WI38 (cell line): Measurements from ENCODE around the gene FSIP1.

Source experiments
- H3K4me3 ChIP-seq: 2 replicates; pipeline ENCODE4 v1.5.1; 2011; ENCODE audit warnings: low read depth, mild to moderate bottlenecking, control low read depth, low read length
- TF ChIP-seq, protein P1 (sequence below): IDR thresholded peaks from 2 replicates; pipeline ENCODE4 v1.5.1; 2012; ENCODE audit warnings: low read depth, mild to moderate bottlenecking, control low read depth, low read length

FSIP1 gene

DNA sequence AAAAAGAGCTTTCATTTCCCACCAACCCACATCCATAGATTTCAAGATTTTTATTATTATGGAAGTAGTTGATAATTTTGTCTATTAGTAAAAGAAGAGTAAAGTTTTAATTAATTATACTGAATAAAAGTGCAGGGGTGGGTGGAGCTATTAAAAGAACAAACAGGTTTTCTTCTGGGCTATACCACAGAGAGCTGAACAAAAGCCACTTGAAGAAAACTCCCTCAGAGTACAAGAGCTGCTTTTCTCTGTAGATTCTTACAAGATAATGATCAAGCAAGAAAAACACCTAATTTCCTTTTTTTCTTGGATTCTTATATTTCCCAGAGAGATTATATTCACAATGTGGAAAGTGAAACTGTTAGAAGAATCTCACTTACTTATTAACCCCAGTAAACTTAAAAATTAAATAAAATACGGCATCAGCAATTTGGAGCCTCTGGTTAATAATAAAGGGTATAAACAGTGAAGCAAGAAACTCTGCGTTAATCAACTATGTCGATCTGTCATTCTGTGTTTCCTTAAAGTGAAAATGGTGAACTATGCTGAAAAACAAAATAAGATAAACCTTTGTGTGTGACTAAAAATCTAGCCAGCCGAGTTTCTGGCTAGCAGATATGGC lies 116.9 kb downstream of the FSIP1 start:
- TF ChIP-seq, protein P1, sequence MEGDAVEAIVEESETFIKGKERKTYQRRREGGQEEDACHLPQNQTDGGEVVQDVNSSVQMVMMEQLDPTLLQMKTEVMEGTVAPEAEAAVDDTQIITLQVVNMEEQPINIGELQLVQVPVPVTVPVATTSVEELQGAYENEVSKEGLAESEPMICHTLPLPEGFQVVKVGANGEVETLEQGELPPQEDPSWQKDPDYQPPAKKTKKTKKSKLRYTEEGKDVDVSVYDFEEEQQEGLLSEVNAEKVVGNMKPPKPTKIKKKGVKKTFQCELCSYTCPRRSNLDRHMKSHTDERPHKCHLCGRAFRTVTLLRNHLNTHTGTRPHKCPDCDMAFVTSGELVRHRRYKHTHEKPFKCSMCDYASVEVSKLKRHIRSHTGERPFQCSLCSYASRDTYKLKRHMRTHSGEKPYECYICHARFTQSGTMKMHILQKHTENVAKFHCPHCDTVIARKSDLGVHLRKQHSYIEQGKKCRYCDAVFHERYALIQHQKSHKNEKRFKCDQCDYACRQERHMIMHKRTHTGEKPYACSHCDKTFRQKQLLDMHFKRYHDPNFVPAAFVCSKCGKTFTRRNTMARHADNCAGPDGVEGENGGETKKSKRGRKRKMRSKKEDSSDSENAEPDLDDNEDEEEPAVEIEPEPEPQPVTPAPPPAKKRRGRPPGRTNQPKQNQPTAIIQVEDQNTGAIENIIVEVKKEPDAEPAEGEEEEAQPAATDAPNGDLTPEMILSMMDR, result no peak

DNA sequence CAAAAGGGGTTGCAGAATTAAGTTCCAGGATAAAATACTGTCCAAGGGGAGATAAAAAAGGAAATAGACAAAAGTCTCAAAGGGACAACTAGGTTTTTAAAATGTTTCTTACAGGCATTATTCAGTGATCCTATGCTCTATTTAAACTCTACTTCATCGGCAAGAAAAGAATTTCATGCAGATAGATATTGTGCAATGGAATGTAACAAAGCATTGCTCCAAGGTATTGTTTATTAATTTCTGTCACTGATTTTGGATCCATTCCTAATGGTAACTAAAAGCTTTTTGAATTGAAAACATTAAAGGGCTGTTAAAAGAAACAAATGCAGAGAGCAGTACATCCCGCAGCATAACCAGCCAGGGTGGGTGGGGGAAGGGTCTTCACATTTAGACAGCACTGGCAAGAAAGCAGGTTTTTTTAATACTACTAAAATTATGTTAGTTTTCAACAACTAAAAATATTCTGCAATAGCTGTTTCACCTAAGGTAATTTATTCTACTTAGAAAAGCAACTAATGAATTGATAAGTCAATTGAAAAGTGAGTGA lies 118.9 kb downstream of the FSIP1 start:
- TF ChIP-seq, protein P1, result no peak
- no peak overlapping the region for H3K4me3 ChIP-seq

More for the DNA sequence above, 116.9 kb downstream of the FSIP1 start:
- no peak overlapping the region for H3K4me3 ChIP-seq

DNA sequence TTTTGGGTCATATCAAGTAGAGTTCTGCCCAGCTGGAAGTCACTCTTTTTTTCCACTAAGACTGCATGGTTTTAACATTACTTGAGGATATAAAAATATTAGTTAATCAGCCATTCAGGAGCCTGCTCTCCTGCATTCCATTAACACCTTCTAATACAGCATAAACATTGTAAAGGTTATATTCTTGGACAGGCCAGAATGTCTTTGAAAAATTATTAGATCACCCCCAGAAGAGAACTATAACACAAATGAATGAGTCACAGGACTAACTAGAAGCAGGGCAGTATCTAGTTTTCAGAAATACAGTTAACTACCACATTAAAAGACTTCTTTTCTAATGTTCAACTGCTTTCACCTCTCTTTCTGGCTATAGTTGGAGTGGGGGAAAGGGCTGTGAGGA lies 120.9 kb downstream of the FSIP1 start:
- H3K4me3 ChIP-seq, result no peak overlapping the region
- TF ChIP-seq, protein P1, result no peak

DNA sequence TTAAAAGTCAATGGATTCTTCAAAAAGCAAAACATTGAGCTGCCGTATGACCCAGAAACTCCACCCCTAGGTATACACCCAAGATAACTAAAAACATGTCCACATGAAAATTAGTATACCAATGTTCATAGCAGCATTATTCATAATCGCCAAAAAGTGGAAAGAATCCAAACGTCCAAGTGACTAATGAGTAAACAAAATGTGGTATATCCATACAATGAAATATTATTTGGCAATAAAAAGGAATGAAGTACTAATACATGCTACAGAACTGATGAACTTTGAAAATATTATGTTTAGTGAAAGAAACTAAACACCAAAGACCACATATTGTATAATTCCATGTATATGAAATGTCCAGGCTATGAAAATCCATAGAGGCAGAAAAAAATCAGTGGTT lies 123.9 kb downstream of the FSIP1 start:
- H3K4me3 ChIP-seq, result no peak overlapping the region
- TF ChIP-seq, protein P1, result no peak

DNA sequence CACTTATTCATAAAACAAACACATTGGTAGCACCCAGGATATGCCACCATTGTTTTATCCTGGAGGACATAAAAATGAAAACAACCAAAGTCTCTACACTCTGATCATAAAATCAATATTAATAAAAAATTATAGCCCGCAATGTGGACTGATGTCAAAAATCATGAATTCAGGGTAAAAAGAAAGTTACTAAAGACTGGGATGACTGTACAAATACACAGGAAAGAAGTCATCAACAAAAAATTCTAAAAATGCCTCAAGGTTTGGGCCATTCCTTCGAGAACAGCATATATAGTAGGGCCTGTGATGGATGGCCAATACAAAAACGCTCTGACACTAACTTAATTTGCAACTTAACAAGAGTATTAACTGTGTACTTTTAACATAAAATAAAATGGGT lies 125.0 kb downstream of the FSIP1 start:
- TF ChIP-seq, protein P1, result no peak
- no peak overlapping the region for H3K4me3 ChIP-seq

DNA sequence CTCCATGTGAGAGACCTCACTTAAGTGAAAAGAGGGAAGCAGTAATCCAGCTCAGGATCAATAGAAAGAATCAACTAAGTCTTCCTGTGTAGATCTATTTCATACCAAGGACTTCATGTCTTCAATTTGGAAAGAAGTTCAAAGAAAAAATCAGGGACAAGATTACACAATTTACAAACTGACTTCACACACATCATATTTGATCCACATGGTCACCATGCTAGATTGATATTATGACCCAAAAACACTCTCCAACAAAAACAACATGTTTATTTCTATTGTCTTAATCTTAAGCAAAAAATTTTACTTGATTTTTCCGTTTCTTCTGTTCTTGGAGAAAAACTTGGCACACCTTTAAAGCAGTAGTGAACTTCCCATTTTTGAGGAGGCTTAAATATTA lies 125.5 kb downstream of the FSIP1 start:
- no peak overlapping the region for H3K4me3 ChIP-seq
- TF ChIP-seq, protein P1, result no peak

DNA sequence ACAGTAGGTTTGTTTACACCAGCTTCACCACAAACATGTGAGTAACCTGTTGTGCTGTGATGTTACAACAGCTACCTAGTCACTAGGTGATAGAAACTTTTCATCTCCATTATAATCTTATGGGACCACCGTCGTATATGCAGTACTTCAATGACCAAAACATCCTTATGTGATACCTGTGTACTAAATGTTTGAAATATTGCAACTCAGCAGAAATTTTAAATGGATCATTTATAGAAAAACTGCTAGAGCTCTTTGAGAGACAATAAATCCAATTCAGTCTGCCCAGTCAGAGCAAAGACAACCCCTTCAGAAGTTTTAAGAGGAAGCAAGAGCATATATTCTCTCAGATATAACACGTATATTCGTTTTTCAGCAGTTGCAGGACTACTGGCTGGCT lies 128.3 kb downstream of the FSIP1 start:
- TF ChIP-seq, protein P1, result no peak
- no peak overlapping the region for H3K4me3 ChIP-seq
